GM12891 (cell line): Measurements from ENCODE around the gene DDX24. TPM values are rescaled to one million over a fixed set of nuclear protein-coding genes. Genes with fewer than 3 reads are reported as not detected.

Source experiments
- DNase-seq: peaks from one replicate; pipeline ENCODE4 v3.0.0; 2011; ENCODE audit warnings: low spot score; ENCODE audit not compliant: insufficient read length
- FAIRE-seq: peaks from 2 replicates; lab custom pipeline; 2011; peaks lifted over from hg19 to GRCh38; lab: Jason Lieb, UNC
- PAX5 ChIP-seq: IDR thresholded peaks from 2 replicates; pipeline ENCODE4 v1.6.1; 2011; ENCODE audit warnings: low read length, moderate library complexity, mild to moderate bottlenecking; ENCODE audit not compliant: insufficient read depth, severe bottlenecking
- POLR2A ChIP-seq: IDR thresholded peaks from 2 replicates; pipeline ENCODE4 v1.6.1; 2011; ENCODE audit warnings: low read depth, low read length, control low read depth
- POLR2AphosphoS5 ChIP-seq: IDR thresholded peaks from 2 replicates; pipeline ENCODE4 v1.6.1; 2011; ENCODE audit warnings: low read depth, low read length, control low read depth
- POU2F2 ChIP-seq: IDR thresholded peaks from 2 replicates; pipeline ENCODE4 v1.6.1; 2011; ENCODE audit warnings: low read depth, mild to moderate bottlenecking, control low read depth, low read length, moderate library complexity
- SPI1 ChIP-seq: IDR thresholded peaks from 2 replicates; pipeline ENCODE4 v1.6.1; 2011; ENCODE audit warnings: low read depth, low read length, control low read depth
- TAF1 ChIP-seq: IDR thresholded peaks from 2 replicates; pipeline ENCODE4 v1.6.1; 2011; ENCODE audit warnings: low read depth, low read length, control low read depth
- polyA plus RNA-seq: library from polyadenylated mRNA; unstranded; fragments of >200 nt; gene quantifications from one replicate; pipeline ENCODE4 v1.2.1, GENCODE V29; 2012; ENCODE audit warnings: low read depth, missing spikeins, inconsistent platforms; ENCODE audit not compliant: missing spikeins

Gene DDX24
- 163 TPM for polyA plus RNA-seq

GRCh38 chr14:94080621-94081385 is at the start of gene DDX24, which contains the start of gene IFI27L1:
Gene DDX24, minus strand, starts transcription at chr14:94081202. Its CDS starts 1,460 bp downstream, at chr14:94079742.
Gene IFI27L1, plus strand, starts transcription at chr14:94081310. Its CDS starts 15,628 bp downstream, at chr14:94096938.
- peak; percentile 95 for TF ChIP-seq POLR2AphosphoS5
- TF ChIP-seq PAX5: peak; percentile 44
- peak; percentile 80 for TF ChIP-seq SPI1
- TF ChIP-seq POU2F2: peak; percentile 33; the same call in 1 of the 2 replicates
- peak; percentile 91 for TF ChIP-seq POLR2A
- TF ChIP-seq TAF1: peak; percentile 83
- peak; percentile 96 for FAIRE-seq
- peak; percentile 92 for DNase-seq

GRCh38 chr14:94129758-94130414 is 48.9 kb upstream of the DDX24 start:
- no peak for TF ChIP-seq POLR2A
- DNase-seq (no peak), FAIRE-seq (no peak)

GRCh38 chr14:94129111-94129757 is 48.2 kb upstream of the DDX24 start, which contains the start of gene IFI27L2:
Gene IFI27L2, minus strand, starts transcription at chr14:94129604. Its CDS starts 40 bp downstream, at chr14:94129564.
- FAIRE-seq: peak; percentile 93
- peak; percentile 81 for DNase-seq
- TF ChIP-seq POLR2A (peak; percentile 61), PAX5 (no peak), POLR2AphosphoS5 (0 out of 2 replicates have a peak, but pooled peaks have one; percentile 34), POU2F2 (no peak)

GRCh38 chr14:94128216-94128839 is 47.3 kb upstream of the DDX24 start:
- DNase-seq (no peak), FAIRE-seq (no peak)
- TF ChIP-seq SPI1 (no peak), POLR2AphosphoS5 (no peak), PAX5 (no peak), POLR2A (no peak), TAF1 (no peak), POU2F2 (no peak)

- no peak for TF ChIP-seq TAF1
- TF ChIP-seq POLR2AphosphoS5: no peak
- TF ChIP-seq SPI1: no peak
- no peak for TF ChIP-seq POU2F2
- no peak for TF ChIP-seq POLR2A
- no peak for TF ChIP-seq PAX5
- DNase-seq (no peak), FAIRE-seq (no peak)
These were observed 46.3 kb upstream of the DDX24 start for GRCh38 chr14:94127330-94127729.

- no peak for DNase-seq
These were observed 45.8 kb upstream of the DDX24 start for GRCh38 chr14:94126800-94127199.

GRCh38 chr14:94126419-94126677 is 45.3 kb upstream of the DDX24 start:
- DNase-seq (no peak), FAIRE-seq (no peak)
- TF ChIP-seq SPI1: no peak
- no peak for TF ChIP-seq POLR2A
- no peak for TF ChIP-seq POLR2AphosphoS5
- TF ChIP-seq POU2F2: no peak
- no peak for TF ChIP-seq TAF1
- no peak for TF ChIP-seq PAX5

More at GRCh38 chr14:94126800-94127199, 45.8 kb upstream of the DDX24 start:
- no peak for FAIRE-seq
- TF ChIP-seq POLR2A (no peak), POLR2AphosphoS5 (no peak), SPI1 (no peak), PAX5 (no peak), TAF1 (no peak), POU2F2 (no peak)

GRCh38 chr14:94125659-94126418 is 44.8 kb upstream of the DDX24 start:
- FAIRE-seq: no peak
- TF ChIP-seq PAX5 (no peak), POLR2AphosphoS5 (no peak), SPI1 (no peak), TAF1 (no peak)
- DNase-seq: no peak

GRCh38 chr14:94124582-94125377 is 43.8 kb upstream of the DDX24 start:
- TF ChIP-seq POLR2A (no peak), POLR2AphosphoS5 (no peak), POU2F2 (no peak), TAF1 (no peak), PAX5 (no peak), SPI1 (no peak)
- no peak for FAIRE-seq
- DNase-seq: no peak
